ENCODE measurements around the gene MRPL37. TPM values are rescaled to one million over a fixed set of nuclear protein-coding genes. Genes with fewer than 3 reads are reported as not detected.

Gene MRPL37
- total and polyA plus RNA-seq, 12 donors: 24.9 to 174 (median 107) TPM

DNA sequence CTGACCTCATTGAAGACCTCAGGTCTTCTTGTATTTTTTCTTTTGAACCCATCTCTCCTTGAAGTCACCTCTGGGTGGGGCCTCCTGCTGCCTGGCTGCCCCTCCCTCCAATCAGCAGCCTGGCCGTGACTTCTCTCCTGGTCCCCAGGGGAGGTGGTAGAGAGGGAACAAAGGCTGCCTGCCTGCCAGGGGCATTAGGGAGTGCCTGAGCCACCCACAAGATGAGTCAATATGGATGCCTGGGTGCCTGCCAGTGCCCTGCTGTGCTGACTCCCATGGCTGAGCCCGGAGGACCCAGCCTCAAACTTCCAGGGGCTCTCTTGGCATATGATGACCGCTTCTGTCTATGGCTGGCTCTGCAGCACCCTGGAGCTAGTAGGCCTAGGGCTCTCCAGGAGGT, 41.9 kb upstream of the MRPL37 start:
- intact Hi-C loops (cut with DNase I): no loop called here
- WGBS, 4 donors: 68 to 77% (median 73%) methylated on average over 3 of the region's 3 CpGs
- peak in 5 of 7 donors; percentile 28 to 51 (median 29) for DNase-seq

DNA sequence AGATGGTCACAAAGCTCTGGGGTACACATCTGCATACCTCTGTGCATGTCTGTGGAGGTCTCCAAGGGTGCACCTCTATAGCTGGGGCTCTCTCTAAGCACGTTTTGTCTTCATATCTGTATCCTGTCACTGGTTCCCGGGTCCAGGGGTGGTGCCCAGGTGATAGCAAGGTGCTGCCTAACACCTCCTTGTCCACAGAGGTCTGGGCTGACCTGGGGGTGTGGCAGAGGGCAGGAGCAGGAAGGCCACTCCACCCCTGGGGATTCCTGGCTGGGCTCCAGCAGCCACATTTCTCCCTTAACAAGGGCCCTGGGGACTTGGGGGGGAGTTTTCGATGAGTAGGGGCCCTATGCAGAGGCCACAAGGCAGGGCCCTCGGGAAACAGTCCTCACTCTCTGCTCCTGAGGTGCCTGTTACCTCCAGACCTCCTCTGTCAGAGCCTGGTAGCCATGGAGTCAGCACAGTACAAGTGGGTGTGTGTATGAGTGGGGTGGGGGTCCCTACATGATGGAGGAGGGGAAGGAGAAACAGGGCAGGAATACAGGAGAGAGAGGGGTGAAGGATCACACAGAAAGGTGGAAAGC, 40.1 kb upstream of the MRPL37 start:
- Histone ChIP-seq H3K4me1 (replicated peaks in 1 of 2) (no peaks in the 10 kb centered on the region), H3K4me3 (no peak overlapping the region), H3K27ac (no peak overlapping the region), H3K36me3 (replicated peaks in 1 of 2) (no peaks in the 10 kb centered on the region), H3K9me3 (replicated peaks in 1 of 3) (no peaks in the 10 kb centered on the region), H3K27me3 (no peaks in the 10 kb centered on the region)
- WGBS, 4 donors: 77 to 85% (median 82%) methylated on average over 2 to 4 of the region's 4 CpGs
- intact Hi-C loops (cut with DNase I): no loop called here
- no peak for DNase-seq
- TF ChIP-seq, protein P1, sequence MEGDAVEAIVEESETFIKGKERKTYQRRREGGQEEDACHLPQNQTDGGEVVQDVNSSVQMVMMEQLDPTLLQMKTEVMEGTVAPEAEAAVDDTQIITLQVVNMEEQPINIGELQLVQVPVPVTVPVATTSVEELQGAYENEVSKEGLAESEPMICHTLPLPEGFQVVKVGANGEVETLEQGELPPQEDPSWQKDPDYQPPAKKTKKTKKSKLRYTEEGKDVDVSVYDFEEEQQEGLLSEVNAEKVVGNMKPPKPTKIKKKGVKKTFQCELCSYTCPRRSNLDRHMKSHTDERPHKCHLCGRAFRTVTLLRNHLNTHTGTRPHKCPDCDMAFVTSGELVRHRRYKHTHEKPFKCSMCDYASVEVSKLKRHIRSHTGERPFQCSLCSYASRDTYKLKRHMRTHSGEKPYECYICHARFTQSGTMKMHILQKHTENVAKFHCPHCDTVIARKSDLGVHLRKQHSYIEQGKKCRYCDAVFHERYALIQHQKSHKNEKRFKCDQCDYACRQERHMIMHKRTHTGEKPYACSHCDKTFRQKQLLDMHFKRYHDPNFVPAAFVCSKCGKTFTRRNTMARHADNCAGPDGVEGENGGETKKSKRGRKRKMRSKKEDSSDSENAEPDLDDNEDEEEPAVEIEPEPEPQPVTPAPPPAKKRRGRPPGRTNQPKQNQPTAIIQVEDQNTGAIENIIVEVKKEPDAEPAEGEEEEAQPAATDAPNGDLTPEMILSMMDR (IDR thresholded peaks at IDR 0.05): no peak
- TF ChIP-seq POLR2A (IDR thresholded peaks at IDR 0.05): no peak

More for the DNA sequence above, 41.9 kb upstream of the MRPL37 start:
- H3K36me3 ChIP-seq (replicated peaks in 1 of 2): no peaks in the 10 kb centered on the region
- H3K27ac ChIP-seq: no peak overlapping the region
- TF ChIP-seq, protein P1 (IDR thresholded peaks at IDR 0.05): no peak
- no peak for TF ChIP-seq POLR2A (IDR thresholded peaks at IDR 0.05)
- no peaks in the 10 kb centered on the region for H3K9me3 ChIP-seq (replicated peaks in 1 of 3)
- no peak overlapping the region for H3K4me3 ChIP-seq
- peaks cover 0 to 8% of the 10 kb centered on the region in 2 donors for H3K4me1 ChIP-seq (replicated peaks in 1 of 2)
- H3K27me3 ChIP-seq: no peaks in the 10 kb centered on the region

DNA sequence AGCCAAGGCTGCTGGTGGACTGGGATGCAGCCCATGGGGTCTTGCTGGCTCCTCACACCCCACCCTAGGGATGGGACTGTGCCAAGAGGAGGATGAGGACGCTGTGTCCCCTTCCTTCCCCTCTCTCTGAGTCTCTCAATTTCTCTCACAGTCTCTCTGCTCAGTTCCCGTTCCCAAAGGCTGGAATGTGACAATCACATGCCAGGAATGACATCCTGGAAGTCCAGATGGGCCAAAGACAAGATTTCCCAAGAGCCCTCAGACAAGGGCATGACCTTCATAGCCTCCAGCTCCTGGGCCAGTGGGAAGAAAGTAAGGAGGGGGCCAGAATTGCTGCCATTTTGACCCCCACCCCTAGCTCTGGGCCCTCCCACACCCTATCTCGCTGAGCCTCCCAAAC, 39.6 kb upstream of the MRPL37 start:
- TF ChIP-seq POLR2A (IDR thresholded peaks at IDR 0.05): no peak
- TF ChIP-seq, protein P1 (IDR thresholded peaks at IDR 0.05): no peak
- H3K4me1 ChIP-seq (replicated peaks in 1 of 2): no peaks in the 10 kb centered on the region
- DNase-seq: no peak
- H3K4me3 ChIP-seq: no peak overlapping the region
- no peaks in the 10 kb centered on the region for H3K9me3 ChIP-seq (replicated peaks in 1 of 3)
- H3K36me3 ChIP-seq (replicated peaks in 1 of 2): no peaks in the 10 kb centered on the region
- WGBS, 4 donors: 43 to 75% (median 57%) methylated on average over 3 of the region's 3 CpGs
- no peaks in the 10 kb centered on the region for H3K27me3 ChIP-seq
- H3K27ac ChIP-seq: no peak overlapping the region
- intact Hi-C loops (cut with DNase I): no loop called here

DNA sequence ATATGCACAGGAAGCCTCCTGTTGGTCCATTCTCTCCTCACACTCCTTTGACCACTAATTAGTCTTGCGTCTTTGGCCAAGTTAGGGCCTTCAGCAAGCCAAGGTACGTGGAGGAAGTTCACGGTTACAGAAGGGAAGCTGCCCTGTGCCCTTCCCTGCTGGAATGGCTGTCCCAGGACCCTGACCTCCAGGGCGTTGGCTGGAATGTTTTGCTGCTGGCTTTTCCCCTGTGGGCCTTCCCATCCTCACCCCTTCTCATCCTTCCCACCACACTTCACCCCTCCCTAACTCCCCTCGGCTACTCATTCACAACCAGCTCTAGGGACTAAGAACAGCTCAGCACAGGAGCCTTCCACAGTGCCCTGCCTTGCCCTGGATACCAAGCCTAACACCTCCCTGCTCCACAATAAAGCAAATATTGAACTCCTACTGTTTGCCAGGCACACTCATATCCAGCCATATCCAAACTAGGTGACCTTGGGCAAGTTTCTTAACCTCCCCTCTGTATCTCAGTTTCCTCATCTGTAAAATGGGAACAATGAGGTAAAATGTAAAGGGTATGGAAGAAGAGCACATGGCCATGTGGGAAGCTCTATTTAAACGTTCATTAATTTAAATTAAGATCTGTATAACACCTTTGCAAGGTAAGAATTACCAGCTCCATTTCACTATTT, 38.3 kb upstream of the MRPL37 start:
- intact Hi-C loops (cut with DNase I): no loop called here
- WGBS, 4 donors: 75 to 82% (median 79%) methylated on average over 5 to 6 of the region's 6 CpGs

More for the DNA sequence above, 38.3 kb upstream of the MRPL37 start:
- no peak overlapping the region for H3K4me3 ChIP-seq
- DNase-seq: peak in 1 of 7 donors; percentile 10
- no peaks in the 10 kb centered on the region for H3K36me3 ChIP-seq (replicated peaks in 1 of 2)
- TF ChIP-seq POLR2A (IDR thresholded peaks at IDR 0.05): no peak
- TF ChIP-seq, protein P1 (IDR thresholded peaks at IDR 0.05): no peak
- no peaks in the 10 kb centered on the region for H3K27me3 ChIP-seq
- H3K27ac ChIP-seq: no peak overlapping the region
- no peaks in the 10 kb centered on the region for H3K4me1 ChIP-seq (replicated peaks in 1 of 2)
- no peaks in the 10 kb centered on the region for H3K9me3 ChIP-seq (replicated peaks in 1 of 3)

All from adrenal gland (tissue), 12 donors.